GM10266 (cell line): ENCODE results near the gene TRIP13.

Experiments used
- DNase-seq: peaks from one replicate; pipeline ENCODE4 v3.0.0; 2012; ENCODE audit errors: extremely low spot score
- CTCF ChIP-seq: IDR thresholded peaks from 2 replicates; pipeline ENCODE4 v1.5.1; 2012; ENCODE audit warnings: mild to moderate bottlenecking, low read depth; ENCODE audit not compliant: control insufficient read depth, insufficient read depth; ENCODE audit errors: missing control alignments

TRIP13 gene

GRCh38 chr5:951940-952596 is 59.4 kb downstream of the TRIP13 start:
- DNase-seq, result no peak
- no peak for TF ChIP-seq CTCF

- DNase-seq, result no peak
- TF ChIP-seq CTCF, result no peak
These were observed 60.0 kb downstream of the TRIP13 start for GRCh38 chr5:952597-953271.

GRCh38 chr5:953535-954449 is 61.1 kb downstream of the TRIP13 start:
- DNase-seq, result no peak

GRCh38 chr5:955886-956761 is 63.4 kb downstream of the TRIP13 start:
- no peak for TF ChIP-seq CTCF
- DNase-seq, result no peak

More at GRCh38 chr5:953535-954449, 61.1 kb downstream of the TRIP13 start:
- no peak for TF ChIP-seq CTCF

- DNase-seq, result peak; percentile 72
- peak; percentile 33 for TF ChIP-seq CTCF
These were observed 64.5 kb downstream of the TRIP13 start for GRCh38 chr5:956941-957747.

GRCh38 chr5:957748-958485 is 65.2 kb downstream of the TRIP13 start:
- no peak for DNase-seq
- no peak for TF ChIP-seq CTCF
